Right atrium auricular region (tissue), 2 donors: ENCODE data around the gene INPP4B. TPM values are rescaled to one million over a fixed set of nuclear protein-coding genes. Genes with fewer than 3 reads are reported as not detected.
A peak's percentile ranks its signal among the peaks of the same experiment; 100 is the strongest.

Source experiments
- DNase-seq: peaks from one replicate; pipeline ENCODE4 v3.0.0-alpha.2; 2019; ENCODE audit warnings: low spot score
- H3K27ac ChIP-seq, 2 donors: fragments of 200-600 bp; sonication (generic); 1 replicate in 1 of 2; 2 replicates in 1 of 2; pipeline ENCODE4 v1.5.1; 2016 to 2019
- H3K27me3 ChIP-seq, 2 donors: fragments of 200-600 bp; sonication (generic); one replicate each; pipeline versions ENCODE4 v1.5.1 to v1.6.0; 2017 to 2019
- H3K36me3 ChIP-seq: fragments of 200-600 bp; sonication (generic); one replicate; pipeline ENCODE4 v1.5.1; 2016
- H3K4me1 ChIP-seq, 2 donors: fragments of 200-600 bp; sonication (generic); one replicate each; pipeline versions ENCODE4 v1.5.1 to v1.6.0; 2017 to 2019
- H3K4me3 ChIP-seq, 2 donors: fragments of 200-600 bp; sonication (generic); 1 replicate in 1 of 2; 2 replicates in 1 of 2; pipeline ENCODE4 v1.5.1; 2017 to 2019; ENCODE audit warnings: mild to moderate bottlenecking in 1 of 2, moderate library complexity in 1 of 2
- H3K9me3 ChIP-seq, 2 donors: fragments of 200-600 bp; sonication (generic); one replicate each; pipeline ENCODE4 v1.5.1; 2019
- total RNA-seq, 2 donors: library from RNA; depleted of rRNA; stranded (reverse); fragments of >200 nt; gene quantifications; one replicate each; pipeline ENCODE4 v1.1.0, GENCODE V29; 2016
- TF ChIP-seq, protein P1 (sequence below), 2 donors: fragments of 200-600 bp; sonication (generic); IDR thresholded peaks; one replicate each; pipeline ENCODE4 v1.5.1; 2019; ENCODE audit warnings: antibody characterized with exemption in 2 of 2

Gene INPP4B
- total RNA-seq, 2 donors from 2014 or later = 14.8 to 15.3 TPM

DNA sequence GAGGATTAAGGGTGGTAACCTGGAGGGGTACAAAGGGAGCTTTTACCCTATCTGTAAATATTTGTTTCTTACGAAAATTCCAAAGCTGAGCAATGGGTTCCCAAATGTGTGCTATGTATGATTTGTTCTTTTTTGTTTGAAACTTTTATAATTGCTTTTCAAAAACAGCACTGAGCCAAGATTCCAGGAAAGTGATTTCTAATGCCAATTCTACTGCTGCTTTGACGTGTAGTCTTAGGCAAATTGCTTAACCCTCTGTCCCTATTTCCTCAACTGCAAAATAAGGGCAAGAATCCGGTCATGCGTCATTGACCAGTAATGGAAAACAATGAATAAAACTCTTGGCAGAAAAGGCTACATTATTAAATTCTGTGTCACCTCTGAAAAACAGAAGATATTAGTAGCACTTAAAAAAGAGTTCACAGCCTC lies 755.0 kb downstream of the INPP4B start:
- Histone ChIP-seq H3K27ac (peak overlapping the region; percentile 63 to 88), H3K9me3 (no peaks in the 10 kb centered on the region), H3K36me3 (no peaks in the 10 kb centered on the region), H3K4me3 (no peak overlapping the region), H3K27me3 (no peaks in the 10 kb centered on the region), H3K4me1 (no peaks in the 10 kb centered on the region)
- DNase-seq = no peak
- TF ChIP-seq, protein P1, sequence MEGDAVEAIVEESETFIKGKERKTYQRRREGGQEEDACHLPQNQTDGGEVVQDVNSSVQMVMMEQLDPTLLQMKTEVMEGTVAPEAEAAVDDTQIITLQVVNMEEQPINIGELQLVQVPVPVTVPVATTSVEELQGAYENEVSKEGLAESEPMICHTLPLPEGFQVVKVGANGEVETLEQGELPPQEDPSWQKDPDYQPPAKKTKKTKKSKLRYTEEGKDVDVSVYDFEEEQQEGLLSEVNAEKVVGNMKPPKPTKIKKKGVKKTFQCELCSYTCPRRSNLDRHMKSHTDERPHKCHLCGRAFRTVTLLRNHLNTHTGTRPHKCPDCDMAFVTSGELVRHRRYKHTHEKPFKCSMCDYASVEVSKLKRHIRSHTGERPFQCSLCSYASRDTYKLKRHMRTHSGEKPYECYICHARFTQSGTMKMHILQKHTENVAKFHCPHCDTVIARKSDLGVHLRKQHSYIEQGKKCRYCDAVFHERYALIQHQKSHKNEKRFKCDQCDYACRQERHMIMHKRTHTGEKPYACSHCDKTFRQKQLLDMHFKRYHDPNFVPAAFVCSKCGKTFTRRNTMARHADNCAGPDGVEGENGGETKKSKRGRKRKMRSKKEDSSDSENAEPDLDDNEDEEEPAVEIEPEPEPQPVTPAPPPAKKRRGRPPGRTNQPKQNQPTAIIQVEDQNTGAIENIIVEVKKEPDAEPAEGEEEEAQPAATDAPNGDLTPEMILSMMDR (IDR thresholded peaks at IDR 0.05) = no peak

DNA sequence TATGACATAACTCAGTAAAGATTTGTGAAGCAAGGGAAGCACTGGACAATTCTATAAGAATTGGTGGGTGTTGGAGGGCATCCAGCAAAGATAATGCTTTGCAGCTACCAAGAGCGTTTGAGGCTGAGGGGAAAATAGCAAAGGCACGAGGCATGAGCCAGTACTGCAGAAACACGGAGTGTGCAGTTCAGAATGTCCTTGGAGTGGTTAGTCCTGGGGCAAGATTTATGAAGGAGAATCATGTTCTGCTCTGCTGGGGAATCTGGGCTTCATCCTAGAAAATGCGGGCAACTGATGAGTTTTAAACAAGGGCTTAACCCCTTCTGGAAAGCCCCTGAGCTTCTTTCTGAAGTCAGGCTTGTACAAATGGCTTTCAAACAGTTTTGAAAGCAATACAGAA lies 757.2 kb downstream of the INPP4B start:
- Histone ChIP-seq H3K27ac (no peak overlapping the region), H3K36me3 (no peaks in the 10 kb centered on the region), H3K4me3 (no peak overlapping the region), H3K9me3 (no peaks in the 10 kb centered on the region), H3K4me1 (no peaks in the 10 kb centered on the region), H3K27me3 (no peaks in the 10 kb centered on the region)
- TF ChIP-seq, protein P1 (IDR thresholded peaks at IDR 0.05) = no peak
- DNase-seq = no peak

DNA sequence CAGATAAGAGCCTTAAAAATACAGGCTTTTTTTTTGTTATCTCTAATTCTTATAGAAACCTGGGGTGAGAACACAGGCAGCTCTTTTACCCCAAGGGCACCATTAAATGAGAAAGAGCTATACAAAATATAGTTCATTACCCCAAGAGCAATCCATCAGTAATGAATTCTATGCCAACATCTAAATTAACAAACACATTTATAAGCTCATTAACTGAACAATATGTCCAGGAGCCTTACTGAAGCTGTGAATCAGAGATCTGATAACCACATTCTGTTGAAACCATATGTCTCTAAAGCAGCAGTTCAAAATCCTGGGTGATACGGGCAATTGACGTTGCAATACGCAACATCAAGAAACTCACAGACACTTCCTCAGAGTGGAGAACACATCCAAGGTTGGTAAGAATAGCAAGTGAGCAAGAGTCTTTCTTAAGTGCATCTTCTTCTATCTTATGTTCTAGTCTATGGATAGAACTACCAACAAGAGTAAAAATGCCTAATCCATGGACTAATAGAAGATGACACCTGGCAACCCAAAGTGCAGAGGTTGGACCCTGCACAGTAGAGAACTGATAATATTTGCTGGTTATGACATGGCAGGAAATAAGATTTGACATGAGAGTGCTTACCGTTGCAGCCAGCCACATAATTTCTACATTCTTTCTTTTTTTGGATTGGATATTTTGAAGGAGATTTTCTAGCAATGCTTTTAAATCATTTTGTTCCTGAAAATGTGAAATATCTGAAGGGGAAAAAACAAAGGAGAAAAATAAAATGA lies 760.4 kb downstream of the INPP4B start:
- Histone ChIP-seq H3K9me3 (no peaks in the 10 kb centered on the region), H3K4me3 (no peak overlapping the region), H3K4me1 (no peaks in the 10 kb centered on the region), H3K27ac (no peak overlapping the region), H3K27me3 (no peaks in the 10 kb centered on the region), H3K36me3 (no peaks in the 10 kb centered on the region)
- DNase-seq = no peak
- TF ChIP-seq, protein P1 (IDR thresholded peaks at IDR 0.05) = no peak

DNA sequence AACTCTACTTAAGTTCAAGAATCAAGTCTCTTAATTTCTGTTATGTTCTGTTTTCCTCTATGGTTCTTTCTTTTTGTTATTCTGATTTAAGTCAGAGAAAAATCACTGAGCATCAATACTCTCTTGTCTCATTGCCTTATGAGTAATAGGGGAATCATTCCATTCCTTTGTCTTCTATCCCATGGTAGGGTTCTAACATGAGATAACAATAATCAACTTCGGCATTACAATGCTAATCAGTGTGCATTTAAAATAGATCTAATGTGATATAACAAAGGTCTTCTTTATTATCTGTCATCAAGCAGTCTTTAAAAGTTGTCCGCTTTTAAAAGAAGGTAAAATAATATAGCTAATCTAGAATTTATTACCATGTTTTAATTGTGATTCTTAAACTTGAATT lies 762.8 kb downstream of the INPP4B start:
- Histone ChIP-seq H3K27ac (no peak overlapping the region), H3K9me3 (no peaks in the 10 kb centered on the region), H3K4me1 (no peaks in the 10 kb centered on the region), H3K27me3 (no peaks in the 10 kb centered on the region), H3K36me3 (no peaks in the 10 kb centered on the region), H3K4me3 (no peak overlapping the region)
- TF ChIP-seq, protein P1 (IDR thresholded peaks at IDR 0.05) = no peak
- no peak for DNase-seq

DNA sequence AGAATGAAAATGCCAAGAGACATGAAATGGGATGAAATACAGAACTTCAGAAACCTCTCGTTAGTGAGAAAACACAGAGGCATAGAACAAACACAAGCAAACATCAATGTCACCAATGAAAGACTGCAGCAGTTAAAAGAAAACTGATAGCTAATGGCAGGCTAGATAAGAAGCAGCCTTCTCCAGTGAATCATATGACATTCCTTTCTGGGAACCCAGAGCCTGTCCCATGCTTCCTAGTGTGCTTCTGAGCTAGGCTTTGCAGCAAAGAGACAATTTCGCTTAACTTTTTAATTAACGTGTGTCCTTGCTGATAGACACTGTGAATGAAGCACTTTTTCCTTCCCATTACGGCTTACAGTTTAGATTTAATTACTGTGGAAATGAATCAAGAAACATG lies 765.1 kb downstream of the INPP4B start:
- Histone ChIP-seq H3K4me1 (no peaks in the 10 kb centered on the region), H3K4me3 (no peak overlapping the region), H3K36me3 (no peaks in the 10 kb centered on the region), H3K27me3 (no peaks in the 10 kb centered on the region), H3K27ac (no peak overlapping the region), H3K9me3 (no peaks in the 10 kb centered on the region)
- TF ChIP-seq, protein P1 (IDR thresholded peaks at IDR 0.05) = no peak
- DNase-seq = no peak

DNA sequence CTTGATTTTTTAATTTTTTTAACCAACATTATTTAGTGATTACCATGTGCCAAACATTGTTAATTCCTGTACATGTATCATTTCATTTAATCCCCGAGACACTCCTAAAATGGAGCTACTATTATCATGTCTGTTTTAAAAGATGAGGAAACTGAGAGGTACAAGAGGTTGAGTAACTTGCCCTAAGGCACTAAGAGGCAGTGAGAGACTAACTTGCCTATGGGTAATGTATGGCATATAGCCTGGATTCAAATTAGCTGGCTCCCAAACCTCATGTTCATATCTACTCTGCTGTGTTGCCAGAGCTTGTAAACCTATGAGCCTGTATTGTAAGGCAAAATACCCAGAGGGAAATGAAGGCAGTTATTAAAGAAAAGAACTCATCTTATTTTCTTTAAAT lies 766.1 kb downstream of the INPP4B start:
- no peaks in the 10 kb centered on the region for H3K9me3 ChIP-seq
- no peaks in the 10 kb centered on the region for H3K27me3 ChIP-seq
- H3K4me1 ChIP-seq = no peaks in the 10 kb centered on the region
- H3K36me3 ChIP-seq = no peaks in the 10 kb centered on the region
- TF ChIP-seq, protein P1 (IDR thresholded peaks at IDR 0.05) = no peak
- DNase-seq = no peak
- H3K27ac ChIP-seq = no peak overlapping the region
- H3K4me3 ChIP-seq = no peak overlapping the region
